Measurements from ENCODE around the gene NAALADL2. TPM values are rescaled to one million over a fixed set of nuclear protein-coding genes. Genes with fewer than 3 reads are reported as not detected.

The NAALADL2 gene
- total and polyA plus RNA-seq, 2 donors (not counting 3 experiments of a cell fraction or from before 2014, with no cell fraction given) = 1.1 to 4.0 TPM

DNA sequence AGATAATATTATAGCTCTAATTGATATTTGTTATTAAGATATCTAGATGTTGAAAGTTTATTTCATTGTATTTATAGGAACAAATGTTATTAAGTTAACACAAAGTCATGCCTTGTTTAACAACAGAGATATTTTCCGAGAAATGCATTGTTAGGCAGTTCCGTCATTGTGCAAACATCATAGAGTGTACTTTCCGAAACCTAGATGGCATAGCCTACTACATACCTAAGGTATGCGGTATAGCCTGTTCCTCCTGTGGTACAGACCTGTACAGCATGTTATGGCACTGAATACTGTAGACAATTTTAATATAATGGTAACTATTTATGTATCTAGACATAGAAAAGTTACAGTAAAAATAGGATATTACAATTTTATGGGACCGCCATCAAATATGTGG, 114.3 kb downstream of the NAALADL2 start:
- FAIRE-seq (no peak), DNase-seq (ENCODE audit: low read depth, low spot score) (no peak)
- Histone ChIP-seq H3K79me2 (ENCODE audit: control insufficient read depth, insufficient read depth, low read length) (no peaks in the 10 kb centered on the region), H3K36me3 (ENCODE audit: control insufficient read depth in 2 of 2, extremely low read depth in 1 of 2, insufficient read depth in 2 of 2, low read length in 2 of 2) (no peaks in the 10 kb centered on the region), H4K20me1 (replicated peaks; ENCODE audit: control insufficient read depth, extremely low read depth, insufficient read depth, low read length) (no peaks in the 10 kb centered on the region), H3K4me2 (ENCODE audit: insufficient read depth, low read length) (no peak overlapping the region), H3K27ac (ENCODE audit: insufficient read depth, low read depth, low read length) (no peak overlapping the region), H3K4me3 (replicated peaks in 1 of 3; ENCODE audit: insufficient read depth in 1 of 3, low read depth in 1 of 3, low read length in 3 of 3) (no peak overlapping the region), H2AFZ (ENCODE audit: low read depth, low read length) (no peak overlapping the region), H3K9me3 (replicated peaks; ENCODE audit: control insufficient read depth, insufficient read depth, low read length) (no peaks in the 10 kb centered on the region), H3K9ac (replicated peaks; ENCODE audit: extremely low read depth, insufficient read depth, low read length) (no peak overlapping the region), H3K4me1 (ENCODE audit: control insufficient read depth, extremely low read depth, insufficient read depth, low read length) (no peaks in the 10 kb centered on the region), H3K27me3 (ENCODE audit: control insufficient read depth in 2 of 2, insufficient read depth in 2 of 2, low read length in 2 of 2) (no peaks in the 10 kb centered on the region), H3K9me1 (replicated peaks; ENCODE audit: control insufficient read depth, extremely low read depth, insufficient read depth, low read length) (no peaks in the 10 kb centered on the region)
- CTCF ChIA-PET = no interaction called here
- POLR2A ChIA-PET = no interaction called here
- dilution Hi-C loops (cut with MboI; ENCODE audit: extremely low pct_ligation_motif_present, low sequenced_read_pairs) (no loop called here), intact Hi-C loops (cut with micrococcal nuclease) (no loop called here)
- no TSS peak for BruUV-seq (replicated peaks)
- TF ChIP-seq GATA2 (IDR thresholded peaks at IDR 0.05; ENCODE audit: insufficient read depth, insufficient read length, low read depth, low read length) = no peak
- no peak for TF ChIP-seq JUN (IDR thresholded peaks at IDR 0.05; ENCODE audit: borderline replicate concordance, insufficient read depth, insufficient read length, low read depth)
- no peak for TF ChIP-seq FOS (IDR thresholded peaks at IDR 0.05; ENCODE audit: borderline replicate concordance, insufficient read depth, low read length)
- TF ChIP-seq, protein P1, sequence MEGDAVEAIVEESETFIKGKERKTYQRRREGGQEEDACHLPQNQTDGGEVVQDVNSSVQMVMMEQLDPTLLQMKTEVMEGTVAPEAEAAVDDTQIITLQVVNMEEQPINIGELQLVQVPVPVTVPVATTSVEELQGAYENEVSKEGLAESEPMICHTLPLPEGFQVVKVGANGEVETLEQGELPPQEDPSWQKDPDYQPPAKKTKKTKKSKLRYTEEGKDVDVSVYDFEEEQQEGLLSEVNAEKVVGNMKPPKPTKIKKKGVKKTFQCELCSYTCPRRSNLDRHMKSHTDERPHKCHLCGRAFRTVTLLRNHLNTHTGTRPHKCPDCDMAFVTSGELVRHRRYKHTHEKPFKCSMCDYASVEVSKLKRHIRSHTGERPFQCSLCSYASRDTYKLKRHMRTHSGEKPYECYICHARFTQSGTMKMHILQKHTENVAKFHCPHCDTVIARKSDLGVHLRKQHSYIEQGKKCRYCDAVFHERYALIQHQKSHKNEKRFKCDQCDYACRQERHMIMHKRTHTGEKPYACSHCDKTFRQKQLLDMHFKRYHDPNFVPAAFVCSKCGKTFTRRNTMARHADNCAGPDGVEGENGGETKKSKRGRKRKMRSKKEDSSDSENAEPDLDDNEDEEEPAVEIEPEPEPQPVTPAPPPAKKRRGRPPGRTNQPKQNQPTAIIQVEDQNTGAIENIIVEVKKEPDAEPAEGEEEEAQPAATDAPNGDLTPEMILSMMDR (IDR thresholded peaks at IDR 0.05; ENCODE audit: extremely low read depth in 1 of 2, insufficient read depth in 1 of 2, low read depth in 1 of 2, low read length in 2 of 2) = no peak
- no peak for TF ChIP-seq MYC (IDR thresholded peaks at IDR 0.05; ENCODE audit: low read depth, low read length)
- no peak for TF ChIP-seq EZH2 (IDR thresholded peaks at IDR 0.05; ENCODE audit: borderline replicate concordance, low read depth, low read length, severe bottlenecking)
- TF ChIP-seq, protein P2, sequence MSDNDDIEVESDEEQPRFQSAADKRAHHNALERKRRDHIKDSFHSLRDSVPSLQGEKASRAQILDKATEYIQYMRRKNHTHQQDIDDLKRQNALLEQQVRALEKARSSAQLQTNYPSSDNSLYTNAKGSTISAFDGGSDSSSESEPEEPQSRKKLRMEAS (IDR thresholded peaks at IDR 0.05; ENCODE audit: insufficient read depth, insufficient read length) = no peak
- TF ChIP-seq POLR2A (IDR thresholded peaks at IDR 0.05; ENCODE audit: low read depth, low read length) = no peak
- TF ChIP-seq POLR2AphosphoS5 (IDR thresholded peaks at IDR 0.05; ENCODE audit: insufficient read depth, low read depth, low read length) = no peak

All from endothelial cell of umbilical vein (primary cell).